CD4-positive, alpha-beta T cell treated with Interleukin-21 for 1 hour (primary cell): ENCODE measurements around the gene PROSER3.
"Not testable (repeated sequence)": the region's sequence is repeated elsewhere in the genome, so short reads cannot be mapped to it uniquely, and the experiment has no call there.

Source experiments
- DNase-seq: peaks from one replicate; pipeline ENCODE4 v3.0.0-alpha.2; 2020

Gene PROSER3

GRCh38 chr19:35795564-35795963, 37.6 kb downstream of the PROSER3 start:
- DNase-seq, result not testable (repeated sequence)

GRCh38 chr19:35796645-35797542, 38.9 kb downstream of the PROSER3 start:
- no peak for DNase-seq

GRCh38 chr19:35797663-35798062, 39.7 kb downstream of the PROSER3 start:
- no peak for DNase-seq

GRCh38 chr19:35801828-35802227, 43.9 kb downstream of the PROSER3 start:
- no peak for DNase-seq

GRCh38 chr19:35805526-35806102, 47.6 kb downstream of the PROSER3 start:
- DNase-seq, result no peak

GRCh38 chr19:35806597-35806996, 48.6 kb downstream of the PROSER3 start:
- no peak for DNase-seq

- DNase-seq, result no peak
These were observed 49.7 kb downstream of the PROSER3 start for GRCh38 chr19:35807633-35808032.

- DNase-seq, result no peak
These were observed 53.6 kb downstream of the PROSER3 start for GRCh38 chr19:35811317-35812219.

- DNase-seq, result no peak
These were observed 54.5 kb downstream of the PROSER3 start, which contains the start of gene PRODH2 for GRCh38 chr19:35812220-35813042. PRODH2 (minus strand) TSS chr19:35812845; CDS start chr19:35812805, 40 bp downstream.

- no peak for DNase-seq
These were observed 55.3 kb downstream of the PROSER3 start for GRCh38 chr19:35813043-35813890.

GRCh38 chr19:35816262-35816661, 58.3 kb downstream of the PROSER3 start:
- no peak for DNase-seq

- no peak for DNase-seq
These were observed 58.9 kb downstream of the PROSER3 start for GRCh38 chr19:35816846-35817245.

GRCh38 chr19:35818445-35818844, 60.5 kb downstream of the PROSER3 start:
- no peak for DNase-seq
